GM12891 (cell line): ENCODE measurements around the gene INPP5D.

Experiments
- POLR2A ChIP-seq: IDR thresholded peaks from 2 replicates; pipeline ENCODE4 v1.6.1; 2011; ENCODE audit warnings: low read depth, low read length, control low read depth
- POLR2AphosphoS5 ChIP-seq: IDR thresholded peaks from 2 replicates; pipeline ENCODE4 v1.6.1; 2011; ENCODE audit warnings: low read depth, low read length, control low read depth

- TF ChIP-seq POLR2AphosphoS5 (no peak), POLR2A (no peak)
Measured at GRCh38 chr2:233250985-233251305, 190.8 kb downstream of the INPP5D start.
